Thyroid gland (tissue), 4 donors: ENCODE measurements around the gene ARHGAP35.
"Not testable (repeated sequence)": the region's sequence is repeated elsewhere in the genome, so short reads cannot be mapped to it uniquely, and the experiment has no call there.

Experiments used
- POLR2A ChIP-seq, 2 donors: fragments of 450-650 bp; IDR thresholded peaks; one replicate each; pipeline ENCODE4 v1.6.1; 2017; ENCODE audit warnings: antibody characterized with exemption in 2 of 2, mild to moderate bottlenecking in 2 of 2, moderate library complexity in 1 of 2
- TF ChIP-seq, protein P1 (sequence below), 6 experiments: fragments of 200-600 bp in 3 of 6; fragments of 450-650 bp in 3 of 6; sonication (generic) in 3 of 6; IDR thresholded peaks; one replicate each; pipeline ENCODE4 v1.5.1; 2016 to 2019; ENCODE audit warnings: antibody characterized with exemption in 6 of 6, mild to moderate bottlenecking in 2 of 6, inconsistent platforms in 1 of 6, moderate library complexity in 1 of 6

DNA sequence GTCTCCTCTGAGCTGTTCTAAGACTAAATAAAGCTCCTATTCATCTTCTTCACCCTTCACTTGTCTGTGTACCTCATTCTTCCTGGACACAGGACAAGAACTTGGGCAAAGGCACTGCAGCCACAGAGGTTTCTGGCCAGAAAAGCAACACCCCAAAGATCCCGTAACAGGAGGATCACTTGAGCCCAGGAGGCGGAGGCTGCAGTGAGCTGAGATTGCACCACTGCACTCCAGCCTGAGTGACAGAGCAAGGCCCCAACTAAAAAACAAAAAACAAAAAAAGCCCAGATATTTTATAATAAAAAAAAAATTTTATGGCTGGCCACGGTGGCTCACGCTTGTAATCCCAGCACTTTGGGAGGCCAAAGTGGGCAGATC lies 38.4 kb upstream of the ARHGAP35 start:
- TF ChIP-seq, protein P1, sequence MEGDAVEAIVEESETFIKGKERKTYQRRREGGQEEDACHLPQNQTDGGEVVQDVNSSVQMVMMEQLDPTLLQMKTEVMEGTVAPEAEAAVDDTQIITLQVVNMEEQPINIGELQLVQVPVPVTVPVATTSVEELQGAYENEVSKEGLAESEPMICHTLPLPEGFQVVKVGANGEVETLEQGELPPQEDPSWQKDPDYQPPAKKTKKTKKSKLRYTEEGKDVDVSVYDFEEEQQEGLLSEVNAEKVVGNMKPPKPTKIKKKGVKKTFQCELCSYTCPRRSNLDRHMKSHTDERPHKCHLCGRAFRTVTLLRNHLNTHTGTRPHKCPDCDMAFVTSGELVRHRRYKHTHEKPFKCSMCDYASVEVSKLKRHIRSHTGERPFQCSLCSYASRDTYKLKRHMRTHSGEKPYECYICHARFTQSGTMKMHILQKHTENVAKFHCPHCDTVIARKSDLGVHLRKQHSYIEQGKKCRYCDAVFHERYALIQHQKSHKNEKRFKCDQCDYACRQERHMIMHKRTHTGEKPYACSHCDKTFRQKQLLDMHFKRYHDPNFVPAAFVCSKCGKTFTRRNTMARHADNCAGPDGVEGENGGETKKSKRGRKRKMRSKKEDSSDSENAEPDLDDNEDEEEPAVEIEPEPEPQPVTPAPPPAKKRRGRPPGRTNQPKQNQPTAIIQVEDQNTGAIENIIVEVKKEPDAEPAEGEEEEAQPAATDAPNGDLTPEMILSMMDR (IDR thresholded peaks at IDR 0.05), result not testable (repeated sequence)
- not testable (repeated sequence) for TF ChIP-seq POLR2A (IDR thresholded peaks at IDR 0.05)
